HEK293 (cell line): ENCODE results near the gene PLA2G2E.

ENCODE experiments used
- CTCF ChIA-PET: fragments of 350-600 bp; formaldehyde crosslinking; extraction: SDS; loops from one replicate; lab custom pipeline; 2021; ENCODE audit warnings: antibody characterized with exemption; lab: Yijun Ruan, JAX
- POLR2A ChIA-PET: fragments of 300-600 bp; formaldehyde crosslinking; extraction: SDS; loops from one replicate; lab custom pipeline; 2020; ENCODE audit warnings: antibody characterized with exemption, inconsistent platforms; lab: Yijun Ruan, JAX
- H3K27ac ChIP-seq: fragments of 200-500 bp; sonication (Bioruptor generic); 2 replicates; pipeline ENCODE4 v1.5.1; 2014; ENCODE audit warnings: low read depth, low read length, control low read depth, inconsistent platforms; ENCODE audit errors: extremely low read depth
- H3K36me3 ChIP-seq, 2 experiments: fragments of 200-500 bp in 1 of 2; sonication (Bioruptor generic) in 1 of 2; 1 replicate in 1 of 2; 2 replicates in 1 of 2; pipeline ENCODE4 v1.5.1; 2014 to 2017; ENCODE audit warnings: inconsistent platforms in 2 of 2, low read length in 2 of 2; ENCODE audit not compliant: control insufficient read depth in 2 of 2, insufficient read depth in 1 of 2
- H3K4me1 ChIP-seq: fragments of 200-500 bp; sonication (Bioruptor generic); 2 replicates; pipeline ENCODE4 v1.5.1; 2014; ENCODE audit warnings: mild to moderate bottlenecking, low read length, inconsistent platforms; ENCODE audit not compliant: control insufficient read depth, insufficient read depth
- H3K4me3 ChIP-seq: 2 replicates; pipeline ENCODE4 v1.5.1; 2011; ENCODE audit warnings: low read depth, mild to moderate bottlenecking, control low read depth, low read length, moderate library complexity
- H3K9me3 ChIP-seq: fragments of 200-500 bp; sonication (Bioruptor generic); 2 replicates; pipeline ENCODE4 v1.5.1; 2014; ENCODE audit warnings: low read depth, low read length, inconsistent platforms; ENCODE audit not compliant: control insufficient read depth, insufficient read depth
- ATF2 ChIP-seq: fragments of 450-650 bp; formaldehyde crosslinking; IDR thresholded peaks from 2 replicates; pipeline ENCODE4 v1.5.1; 2016; ENCODE audit warnings: missing biosample characterization, missing genetic modification characterization, low read depth
- EGR2 ChIP-seq: fragments of 450-650 bp; formaldehyde crosslinking; IDR thresholded peaks from 2 replicates; pipeline ENCODE4 v1.5.1; 2016; ENCODE audit warnings: low read depth, missing biosample characterization, missing genetic modification characterization
- ELK4 ChIP-seq: IDR thresholded peaks from 2 replicates; pipeline ENCODE4 v1.6.1; 2011; ENCODE audit warnings: mild to moderate bottlenecking, low read depth, low read length, borderline replicate concordance
- FEZF1 ChIP-seq: fragments of 450-650 bp; formaldehyde crosslinking; IDR thresholded peaks from 2 replicates; pipeline ENCODE4 v1.5.1; 2016; ENCODE audit warnings: missing biosample characterization, missing genetic modification characterization
- HIC1 ChIP-seq: fragments of 450-650 bp; formaldehyde crosslinking; IDR thresholded peaks from 2 replicates; pipeline ENCODE4 v1.5.1; 2016; ENCODE audit warnings: missing biosample characterization, missing genetic modification characterization
- HOXD13 ChIP-seq: sonication (generic); formaldehyde crosslinking; IDR thresholded peaks from 2 replicates; pipeline ENCODE4 v1.8.0; 2022; ENCODE audit warnings: missing genetic modification reagents, borderline replicate concordance
- INSM2 ChIP-seq: fragments of 450-650 bp; formaldehyde crosslinking; IDR thresholded peaks from 2 replicates; pipeline ENCODE4 v1.5.1; 2016; ENCODE audit warnings: missing biosample characterization, missing genetic modification characterization
- KLF1 ChIP-seq: fragments of 450-650 bp; formaldehyde crosslinking; IDR thresholded peaks from 2 replicates; pipeline ENCODE4 v1.5.1; 2016; ENCODE audit warnings: missing biosample characterization, missing genetic modification characterization
- OVOL3 ChIP-seq: fragments of 450-650 bp; formaldehyde crosslinking; IDR thresholded peaks from 2 replicates; pipeline ENCODE4 v1.5.1; 2016; ENCODE audit warnings: missing biosample characterization, missing genetic modification characterization
- PATZ1 ChIP-seq: fragments of 450-650 bp; formaldehyde crosslinking; IDR thresholded peaks from 2 replicates; pipeline ENCODE4 v1.5.1; 2016; ENCODE audit warnings: missing biosample characterization, missing genetic modification characterization
- SP2 ChIP-seq: fragments of 450-650 bp; formaldehyde crosslinking; IDR thresholded peaks from 2 replicates; pipeline ENCODE4 v1.5.1; 2016; ENCODE audit warnings: missing biosample characterization, missing genetic modification characterization
- ZBTB10 ChIP-seq: fragments of 450-650 bp; formaldehyde crosslinking; IDR thresholded peaks from 2 replicates; pipeline ENCODE4 v1.5.1; 2016; ENCODE audit warnings: missing biosample characterization, missing genetic modification characterization
- ZBTB17 ChIP-seq: fragments of 450-650 bp; formaldehyde crosslinking; IDR thresholded peaks from 2 replicates; pipeline ENCODE4 v1.5.1; 2016; ENCODE audit warnings: missing biosample characterization, missing genetic modification characterization
- ZBTB8A ChIP-seq: fragments of 450-650 bp; formaldehyde crosslinking; IDR thresholded peaks from 2 replicates; pipeline ENCODE4 v1.5.1; 2016; ENCODE audit warnings: missing biosample characterization, missing genetic modification characterization
- ZFHX2 ChIP-seq: fragments of 450-650 bp; formaldehyde crosslinking; conservative IDR thresholded peaks from 2 replicates; pipeline ENCODE4 v1.5.1; 2016; ENCODE audit warnings: missing biosample characterization, missing genetic modification characterization
- ZNF10 ChIP-seq: fragments of 450-650 bp; formaldehyde crosslinking; IDR thresholded peaks from 2 replicates; pipeline ENCODE4 v1.5.1; 2017; ENCODE audit warnings: missing biosample characterization, missing genetic modification characterization
- ZNF184 ChIP-seq: fragments of 450-650 bp; IDR thresholded peaks from 2 replicates; pipeline ENCODE4 v1.5.1; 2018; ENCODE audit warnings: missing biosample characterization, mild to moderate bottlenecking, missing genetic modification characterization
- ZNF223 ChIP-seq: fragments of 450-650 bp; formaldehyde crosslinking; IDR thresholded peaks from 2 replicates; pipeline ENCODE4 v1.5.1; 2016; ENCODE audit warnings: missing biosample characterization, missing genetic modification characterization
- ZNF362 ChIP-seq: fragments of 450-650 bp; formaldehyde crosslinking; IDR thresholded peaks from 2 replicates; pipeline ENCODE4 v1.5.1; 2016; ENCODE audit warnings: missing biosample characterization, missing genetic modification characterization
- ZNF37A ChIP-seq: fragments of 450-650 bp; IDR thresholded peaks from 2 replicates; pipeline ENCODE4 v1.5.1; 2018; ENCODE audit warnings: missing biosample characterization, missing genetic modification characterization
- ZNF426 ChIP-seq: fragments of 450-650 bp; formaldehyde crosslinking; IDR thresholded peaks from 2 replicates; pipeline ENCODE4 v1.5.1; 2017; ENCODE audit warnings: missing biosample characterization, missing genetic modification characterization, mild to moderate bottlenecking, inconsistent platforms, moderate library complexity
- ZNF530 ChIP-seq: fragments of 450-650 bp; formaldehyde crosslinking; IDR thresholded peaks from 2 replicates; pipeline ENCODE4 v1.5.1; 2016; ENCODE audit warnings: low read depth, missing biosample characterization, missing genetic modification characterization
- ZNF580 ChIP-seq: fragments of 450-650 bp; formaldehyde crosslinking; IDR thresholded peaks from 2 replicates; pipeline ENCODE4 v1.5.1; 2016; ENCODE audit warnings: missing biosample characterization, missing genetic modification characterization
- ZNF610 ChIP-seq: fragments of 450-650 bp; formaldehyde crosslinking; IDR thresholded peaks from 2 replicates; pipeline ENCODE4 v1.5.1; 2016; ENCODE audit warnings: missing biosample characterization, missing genetic modification characterization, borderline replicate concordance
- ZNF658 ChIP-seq: fragments of 450-650 bp; formaldehyde crosslinking; IDR thresholded peaks from 2 replicates; pipeline ENCODE4; 2016; ENCODE audit warnings: missing biosample characterization, missing genetic modification characterization

PLA2G2E gene

GRCh38 chr1:19907456-19907855 is 16.0 kb downstream of the PLA2G2E start (continued):
- TF ChIP-seq PATZ1 (no peak), ZNF362 (tag by site-specific recombination) (no peak), INSM2 (tag by site-specific recombination) (no peak), HOXD13 (CRISPR knock-in tag) (no peak), ZNF10 (tag by site-specific recombination) (no peak), OVOL3 (tag by site-specific recombination) (no peak), FEZF1 (tag by site-specific recombination) (no peak), ZBTB8A (no peak)
- TF ChIP-seq, all 188 proteins: peak for 0

- Histone ChIP-seq H3K4me3 (no peak overlapping the region), H3K27ac (no peak overlapping the region), H3K9me3 (no peaks in the 10 kb centered on the region), H3K4me1 (no peaks in the 10 kb centered on the region), H3K36me3 (peaks cover 66 to 96% of the 10 kb centered on the region in 2 experiments)
- POLR2A ChIA-PET = no interaction called here
- CTCF ChIA-PET = interaction anchor here (0.5 to 0.6 kb wide), 2 partner anchors 27 to 36 kb away, joined by 5 to 6 read pairs; no protein-coding TSS in a partner anchor
- TF ChIP-seq ZNF184 (tag by site-specific recombination) = no peak
- TF ChIP-seq ZNF530 (tag by site-specific recombination) = no peak
- TF ChIP-seq ZNF223 = no peak
- no peak for TF ChIP-seq ZBTB10
- no peak for TF ChIP-seq SP2 (tag by site-specific recombination)
- TF ChIP-seq ELK4 = no peak
- no peak for TF ChIP-seq ZBTB17
- no peak for TF ChIP-seq ZNF658 (tag by site-specific recombination)
- TF ChIP-seq ZNF37A (tag by site-specific recombination) = no peak
- TF ChIP-seq EGR2 (tag by site-specific recombination) = no peak
- TF ChIP-seq ZNF426 (tag by site-specific recombination) = no peak
- TF ChIP-seq ZNF580 (tag by site-specific recombination) = no peak
- no peak for TF ChIP-seq ATF2 (tag by site-specific recombination)
- TF ChIP-seq HIC1 (tag by site-specific recombination) = no peak
- TF ChIP-seq KLF1 (tag by site-specific recombination) = no peak
- TF ChIP-seq ZFHX2 = no peak
- no peak for TF ChIP-seq ZNF610 (tag by site-specific recombination)
- TF ChIP-seq ZNF10 (tag by site-specific recombination) = no peak
These were observed 19.8 kb downstream of the PLA2G2E start for GRCh38 chr1:19903621-19904020.
